GM21825 (cell line): ENCODE results near the gene PRL.

Experiments
- ATAC-seq: cut with Tn5 transposase; IDR thresholded peaks from one replicate; pipeline ENCODE4 v1.9.1; 2021; ENCODE audit warnings: mild to moderate bottlenecking, moderate library complexity; ENCODE audit not compliant: unreplicated experiment

Gene PRL

GRCh38 chr6:22296936-22297335 is at the start of gene PRL:
PRL (minus strand) TSS chr6:22297036; CDS start chr6:22296982, 54 bp downstream.
- ATAC-seq, result no peak

GRCh38 chr6:22343864-22344263 is 47.0 kb upstream of the PRL start:
- no peak for ATAC-seq

- no peak for ATAC-seq
These were observed 37.9 kb upstream of the PRL start for GRCh38 chr6:22334778-22335177.

GRCh38 chr6:22333802-22334201 is 37.0 kb upstream of the PRL start:
- no peak for ATAC-seq

- ATAC-seq, result no peak
These were observed 35.9 kb upstream of the PRL start for GRCh38 chr6:22332711-22333110.

- ATAC-seq, result no peak
These were observed 35.4 kb upstream of the PRL start for GRCh38 chr6:22332216-22332615.

- ATAC-seq, result no peak
These were observed 34.1 kb upstream of the PRL start for GRCh38 chr6:22330941-22331340.

GRCh38 chr6:22328474-22328873 is 31.6 kb upstream of the PRL start:
- ATAC-seq, result no peak

- no peak for ATAC-seq
These were observed 31.0 kb upstream of the PRL start for GRCh38 chr6:22327881-22328280.

GRCh38 chr6:22326500-22326899 is 29.7 kb upstream of the PRL start:
- ATAC-seq, result no peak

- ATAC-seq, result no peak
These were observed 28.6 kb upstream of the PRL start for GRCh38 chr6:22325481-22325880.

GRCh38 chr6:22323848-22324247 is 27.0 kb upstream of the PRL start:
- ATAC-seq, result no peak

GRCh38 chr6:22322103-22323030 is 25.5 kb upstream of the PRL start:
- no peak for ATAC-seq

- ATAC-seq, result no peak
These were observed 23.9 kb upstream of the PRL start for GRCh38 chr6:22320750-22321149.

- ATAC-seq, result no peak
These were observed 21.6 kb upstream of the PRL start for GRCh38 chr6:22318404-22318803.

- no peak for ATAC-seq
These were observed 17.0 kb upstream of the PRL start for GRCh38 chr6:22313796-22314195.

- no peak for ATAC-seq
These were observed 12.1 kb upstream of the PRL start for GRCh38 chr6:22308939-22309338.

- no peak for ATAC-seq
These were observed 10.1 kb upstream of the PRL start for GRCh38 chr6:22306741-22307466.

GRCh38 chr6:22302838-22303237 is 6.0 kb upstream of the PRL start:
- ATAC-seq, result no peak

- ATAC-seq, result no peak
These were observed 3.6 kb upstream of the PRL start for GRCh38 chr6:22300273-22300998.

- ATAC-seq, result no peak
These were observed 1.6 kb upstream of the PRL start for GRCh38 chr6:22298475-22298890.
